HCT116 (cell line): ENCODE data around the gene EFNB1. TPM values are rescaled to one million over a fixed set of nuclear protein-coding genes. Genes with fewer than 3 reads are reported as not detected.

Source experiments
- ATAC-seq: fragments of 200-7000 bp; cut with Tn5 transposase; 2 replicates; pipeline ENCODE4 v1.9.1; 2020; ENCODE audit warnings: mild to moderate bottlenecking, moderate library complexity
- BruUV-seq: library from RNA; stranded (reverse); fragments of 400-500 nt; replicated peaks from 2 replicates; lab custom pipeline; 2021; lab: Mats Ljungman, UMichigan
- CTCF ChIA-PET: fragments of 300-600 bp; sonication (Branson Sonifier 250); formaldehyde crosslinking; loops from one replicate; lab custom pipeline; 2021; ENCODE audit warnings: antibody characterized with exemption; lab: Charles Lee
- POLR2A ChIA-PET: fragments of 300-600, 350-600 bp; sonication (Branson Sonifier 250); formaldehyde crosslinking; loops from one replicate; lab custom pipeline; 2021; ENCODE audit warnings: antibody characterized with exemption; lab: Charles Lee
- RAD21 ChIA-PET, 2 experiments: fragments of 300-600 bp; sonication (Branson Sonifier 250); formaldehyde crosslinking; loops; one replicate each; lab custom pipeline; 2023; ENCODE audit warnings: low total read pairs in 2 of 2; ENCODE audit not compliant: uncharacterized antibody in 2 of 2, unreplicated experiment in 2 of 2, low non-redundant PET in 1 of 2; lab: Charles Lee
- DNase-seq: peaks from one replicate; pipeline ENCODE4 v3.0.0-alpha.2; 2010; ENCODE audit warnings: low read depth, low spot score
- H2AFZ ChIP-seq: fragments of 200-600 bp; shearing (Covaris generic), sonication (generic); 2 replicates; pipeline ENCODE4 v1.6.1; 2017; ENCODE audit warnings: low read depth, mixed run types, mixed read lengths, antibody characterized with exemption, low read length; ENCODE audit not compliant: poor library complexity, severe bottlenecking
- H3K27ac ChIP-seq: 2 replicates; pipeline ENCODE4 v1.5.1; 2012; ENCODE audit warnings: low read depth, low read length
- H3K27me3 ChIP-seq: fragments of 200-600 bp; sonication (generic); 2 replicates; pipeline ENCODE4 v1.6.1; 2016; ENCODE audit warnings: mixed run types, low read length, mixed read lengths; ENCODE audit not compliant: insufficient read depth
- H3K36me3 ChIP-seq, 2 experiments: fragments of 200-500 bp in 1 of 2; fragments of 200-600 bp in 1 of 2; sonication (Bioruptor generic) in 1 of 2; sonication (generic) in 1 of 2; 2 replicates each; pipeline versions ENCODE4 v1.5.1 to v1.6.1; 2014 to 2016; ENCODE audit warnings: low read length in 2 of 2, inconsistent platforms in 1 of 2, mixed read lengths in 1 of 2, mixed run types in 1 of 2; ENCODE audit not compliant: insufficient read depth in 2 of 2, control insufficient read depth in 1 of 2
- H3K4me1 ChIP-seq, 2 experiments: fragments of 200-600 bp in 1 of 2; sonication (generic) in 1 of 2; 2 replicates each; pipeline versions ENCODE4 v1.5.1 to v1.6.1; 2012 to 2017; ENCODE audit warnings: low read length in 2 of 2, inconsistent platforms in 1 of 2, mild to moderate bottlenecking in 1 of 2, mixed read lengths in 1 of 2, mixed run types in 1 of 2, moderate library complexity in 1 of 2; ENCODE audit not compliant: insufficient read depth in 2 of 2, control insufficient read depth in 1 of 2
- H3K4me2 ChIP-seq: fragments of 200-600 bp; sonication (generic); 2 replicates; pipeline ENCODE4 v1.6.1; 2017; ENCODE audit warnings: mixed run types, low read length, mixed read lengths
- H3K4me3 ChIP-seq, 2 experiments: fragments of 200-600 bp in 1 of 2; sonication (generic) in 1 of 2; replicated peaks in 1 of 2; 2 replicates each; pipeline ENCODE4 v1.5.1; 2011 to 2016; ENCODE audit warnings: low read length in 2 of 2, control low read depth in 1 of 2, low read depth in 1 of 2, mild to moderate bottlenecking in 1 of 2, mixed read lengths in 1 of 2, mixed run types in 1 of 2
- H3K79me2 ChIP-seq: fragments of 200-600 bp; sonication (generic); 2 replicates; pipeline ENCODE4 v1.6.1; 2017; ENCODE audit warnings: mild to moderate bottlenecking, mixed run types, low read length, moderate library complexity, mixed read lengths; ENCODE audit not compliant: insufficient read depth
- H3K9ac ChIP-seq: fragments of 200-600 bp; sonication (generic); 2 replicates; pipeline ENCODE4 v1.6.1; 2016; ENCODE audit warnings: low read length, mixed read lengths
- H3K9me2 ChIP-seq: fragments of 200-600 bp; sonication (generic), shearing (Covaris generic); 2 replicates; pipeline ENCODE4 v1.6.1; 2017; ENCODE audit warnings: mixed run types, mild to moderate bottlenecking, moderate library complexity; ENCODE audit not compliant: insufficient read depth
- H3K9me3 ChIP-seq, 2 experiments: fragments of 200-500 bp in 1 of 2; fragments of 200-600 bp in 1 of 2; sonication (Bioruptor generic) in 1 of 2; sonication (generic) in 1 of 2; 2 replicates each; pipeline ENCODE4 v1.6.1; 2014 to 2017; ENCODE audit warnings: low read length in 2 of 2, mixed read lengths in 2 of 2, inconsistent platforms in 1 of 2, low read depth in 1 of 2, mild to moderate bottlenecking in 1 of 2, mixed run types in 1 of 2, moderate library complexity in 1 of 2; ENCODE audit not compliant: control insufficient read depth in 1 of 2, insufficient read depth in 1 of 2
- H4K20me1 ChIP-seq: fragments of 200-600 bp; sonication (generic), shearing (Covaris generic); 2 replicates; pipeline ENCODE4 v1.6.1; 2017; ENCODE audit warnings: mixed run types, mild to moderate bottlenecking, moderate library complexity; ENCODE audit not compliant: insufficient read depth
- CBX3 ChIP-seq: IDR thresholded peaks from 2 replicates; pipeline ENCODE4 v1.6.1; 2012; ENCODE audit warnings: low read depth
- CEBPB ChIP-seq: IDR thresholded peaks from 2 replicates; pipeline ENCODE4 v1.6.1; 2012; ENCODE audit warnings: low read depth
- EGR1 ChIP-seq: IDR thresholded peaks from 2 replicates; pipeline ENCODE4 v1.6.1; 2012; ENCODE audit warnings: low read depth
- ELF1 ChIP-seq: IDR thresholded peaks from 2 replicates; pipeline ENCODE4 v1.6.1; 2012; ENCODE audit warnings: low read depth, borderline replicate concordance
- FOSL1 ChIP-seq: IDR thresholded peaks from 2 replicates; pipeline ENCODE4 v1.6.1; 2012; ENCODE audit warnings: low read depth
- JUND ChIP-seq: IDR thresholded peaks from 2 replicates; pipeline ENCODE4 v1.6.1; 2012
- RAD21 ChIP-seq: IDR thresholded peaks from 2 replicates; pipeline ENCODE4 v1.6.1; 2012; ENCODE audit warnings: low read depth, mild to moderate bottlenecking
- SIN3A ChIP-seq: IDR thresholded peaks from 2 replicates; pipeline ENCODE4 v1.6.1; 2012; ENCODE audit warnings: low read depth
- intact Hi-C: fragments of 100-400 bp; cut with micrococcal nuclease; formaldehyde crosslinking; loops from 2 replicates; pipeline ENCODE4 v1.10.0; 2022
- total RNA-seq: library from RNA; stranded (reverse); gene quantifications from one replicate; pipeline ENCODE4 v1.2.1, GENCODE V29; 2021; ENCODE audit not compliant: unreplicated experiment
- TF ChIP-seq, protein P1 (sequence below): IDR thresholded peaks from 2 replicates; pipeline ENCODE4 v1.6.1; 2012

Gene EFNB1
- total RNA-seq, 1 experiment from 2014 or later = 14.7 TPM

GRCh38 chrX:68878977-68879645 is 50.3 kb downstream of the EFNB1 start:
- no peak overlapping the region for H3K4me2 ChIP-seq
- no peak overlapping the region for H3K27ac ChIP-seq
- ChIA-PET POLR2A (interaction anchor here (1.5 kb wide), 1 partner anchor 50 kb away, joined by 3 read pairs; the partner anchor contains the start of gene EFNB1), RAD21 (no interaction called here), CTCF (no interaction called here)
- ATAC-seq (no peak), DNase-seq (no peak)
- H2AFZ ChIP-seq = no peak overlapping the region
- no peaks in the 10 kb centered on the region for H3K27me3 ChIP-seq
- no peak overlapping the region for H3K9ac ChIP-seq
- intact Hi-C loops = no loop called here
- TF ChIP-seq CEBPB (no peak), SIN3A (no peak), CBX3 (no peak), JUND (no peak)
- TF ChIP-seq, protein P1, sequence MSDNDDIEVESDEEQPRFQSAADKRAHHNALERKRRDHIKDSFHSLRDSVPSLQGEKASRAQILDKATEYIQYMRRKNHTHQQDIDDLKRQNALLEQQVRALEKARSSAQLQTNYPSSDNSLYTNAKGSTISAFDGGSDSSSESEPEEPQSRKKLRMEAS = no peak
- H3K36me3 ChIP-seq = no peaks in the 10 kb centered on the region
- H3K9me2 ChIP-seq = no peaks in the 10 kb centered on the region
- H4K20me1 ChIP-seq = no peaks in the 10 kb centered on the region
- no peak overlapping the region for H3K4me3 ChIP-seq
- H3K4me1 ChIP-seq = no peaks in the 10 kb centered on the region
- no peaks in the 10 kb centered on the region for H3K9me3 ChIP-seq
- BruUV-seq = no TSS peak
- no peaks in the 10 kb centered on the region for H3K79me2 ChIP-seq

DNA sequence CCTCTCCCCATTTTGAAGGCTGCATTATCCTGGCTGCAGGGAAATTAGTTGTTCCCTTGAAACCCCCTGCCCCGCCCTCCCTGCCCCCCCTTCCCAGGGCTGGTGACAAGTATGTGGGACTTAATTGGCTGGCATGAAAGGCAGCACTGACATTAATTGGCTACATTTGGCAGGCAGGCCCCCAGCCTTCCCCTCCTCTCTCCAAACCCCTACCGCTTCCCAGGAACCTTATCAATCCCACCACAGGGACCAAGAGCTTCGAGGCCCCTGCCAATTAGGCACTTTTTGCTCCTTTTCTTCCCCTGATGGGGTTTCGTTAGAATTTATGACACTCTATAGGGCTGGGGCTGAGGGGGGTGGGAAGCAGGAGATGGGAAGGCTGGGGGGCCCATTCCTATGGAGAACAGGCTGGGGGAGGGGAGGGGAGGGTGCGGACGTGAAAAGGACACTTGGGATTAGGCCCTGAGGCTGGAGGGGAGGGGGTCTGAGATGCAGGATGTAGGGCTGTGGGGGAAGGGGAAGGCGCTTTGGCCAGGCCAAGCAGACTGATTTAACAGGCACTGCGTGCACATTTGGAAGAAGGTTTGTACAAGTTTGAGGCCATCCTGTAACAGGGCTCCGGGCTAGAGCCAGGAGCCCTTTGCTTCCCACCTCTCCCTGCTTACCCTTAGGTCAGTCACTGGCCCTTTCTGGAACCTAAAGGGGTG is 52.2 kb downstream of the EFNB1 start:
- Histone ChIP-seq H3K27ac (no peak overlapping the region), H3K4me3 (no peak overlapping the region), H3K4me1 (no peaks in the 10 kb centered on the region), H3K9me3 (no peaks in the 10 kb centered on the region), H3K9me2 (no peaks in the 10 kb centered on the region), H3K79me2 (no peaks in the 10 kb centered on the region), H4K20me1 (no peaks in the 10 kb centered on the region), H3K4me2 (no peak overlapping the region), H3K9ac (no peak overlapping the region), H2AFZ (no peak overlapping the region), H3K27me3 (no peaks in the 10 kb centered on the region; the same call in 1 of the 2 replicates), H3K36me3 (no peaks in the 10 kb centered on the region)
- DNase-seq = no peak
- no TSS peak for BruUV-seq
- TF ChIP-seq ELF1 (no peak), EGR1 (no peak), FOSL1 (no peak), RAD21 (no peak)
- no peak for ATAC-seq
- ChIA-PET CTCF (no interaction called here), RAD21 (no interaction called here), POLR2A (no interaction called here)
- intact Hi-C loops = no loop called here
